ENCODE results near the gene RUBCN.

GRCh38 chr3:197687570-197687969, 49.1 kb downstream of the RUBCN start:
- TF ChIP-seq CTCF (IDR thresholded peaks at IDR 0.05), result no peak
- TF ChIP-seq POLR2A (IDR thresholded peaks at IDR 0.05), result no peak

Data from heart left ventricle (tissue), 13 donors.